ENCODE data around the gene LRRC8C.

The LRRC8C gene

GRCh38 chr1:89762779-89763648 is 130.1 kb downstream of the LRRC8C start:
- DNase-seq (ENCODE audit: low read depth in 3 of 3), result peak; percentile 77 to 85 (median 79)

GRCh38 chr1:89763649-89763986 is 130.7 kb downstream of the LRRC8C start:
- DNase-seq (ENCODE audit: low read depth in 3 of 3), result no peak

GRCh38 chr1:89765774-89766173 is 132.9 kb downstream of the LRRC8C start:
- no peak for DNase-seq (ENCODE audit: low read depth in 3 of 3)

GRCh38 chr1:89767618-89768017 is 134.7 kb downstream of the LRRC8C start:
- DNase-seq (ENCODE audit: low read depth in 3 of 3), result no peak

Data from stimulated activated CD4-positive, alpha-beta T cell treated with anti-CD3 and anti-CD28 coated beads, TNF-alpha, amount 100 ng/mL, for 48 hours (primary cell).